A673 (cell line): Measurements from ENCODE around the gene DMXL1. TPM values are rescaled to one million over a fixed set of nuclear protein-coding genes. Genes with fewer than 3 reads are reported as not detected.

Experiments used
- Bru-seq: library from RNA; stranded (reverse); fragments of 400-500 nt; gene quantifications from one replicate; lab custom pipeline; 2021; lab: Mats Ljungman, UMichigan
- BruChase-seq, 2 experiments: library from RNA; stranded (reverse); fragments of 400-500 nt; gene quantifications; one replicate each; lab custom pipeline; 2021; lab: Mats Ljungman, UMichigan
- BruUV-seq: library from RNA; stranded (reverse); fragments of 400-500 nt; replicated peaks from 2 replicates; lab custom pipeline; 2021; lab: Mats Ljungman, UMichigan
- CTCF ChIA-PET: fragments of 300-600 bp; sonication (Branson Sonifier 250); formaldehyde crosslinking; loops from one replicate; lab custom pipeline; 2022; ENCODE audit warnings: antibody characterized with exemption; lab: Charles Lee
- POLR2A ChIA-PET: fragments of 300-600 bp; sonication (Branson Sonifier 250); formaldehyde crosslinking; loops from one replicate; lab custom pipeline; 2022; ENCODE audit warnings: antibody characterized with exemption; ENCODE audit not compliant: low non-redundant PET; lab: Charles Lee
- DNase-seq: peaks from one replicate; pipeline ENCODE4 v3.0.0-alpha.2; 2015; ENCODE audit warnings: low spot score
- H3K27ac ChIP-seq: fragments of 200-600 bp; sonication (generic); 2 replicates; pipeline ENCODE4 v1.5.1; 2016; ENCODE audit warnings: mixed run types, low read depth, mild to moderate bottlenecking, mixed read lengths, antibody characterized with exemption, low read length; ENCODE audit not compliant: poor library complexity, severe bottlenecking
- H3K27me3 ChIP-seq: fragments of 200-600 bp; sonication (generic); replicated peaks from 2 replicates; pipeline ENCODE4 v1.6.1; 2017; ENCODE audit warnings: mixed run types, low read depth, mild to moderate bottlenecking, mixed read lengths, antibody characterized with exemption, low read length; ENCODE audit not compliant: insufficient read depth, poor library complexity
- H3K36me3 ChIP-seq: fragments of 200-600 bp; sonication (generic); 2 replicates; pipeline ENCODE4 v1.6.1; 2016; ENCODE audit warnings: mixed run types, mild to moderate bottlenecking, mixed read lengths, antibody characterized with exemption, low read length; ENCODE audit not compliant: insufficient read depth, poor library complexity, severe bottlenecking
- H3K4me1 ChIP-seq: fragments of 200-600 bp; sonication (generic); 2 replicates; pipeline ENCODE4 v1.6.1; 2017; ENCODE audit warnings: mixed run types, mild to moderate bottlenecking, mixed read lengths, antibody characterized with exemption, low read length; ENCODE audit not compliant: insufficient read depth, poor library complexity, severe bottlenecking
- H3K4me3 ChIP-seq: fragments of 200-600 bp; sonication (generic); 2 replicates; pipeline ENCODE4 v1.5.1; 2016; ENCODE audit warnings: low read depth, mixed run types, mild to moderate bottlenecking, mixed read lengths, low read length; ENCODE audit not compliant: poor library complexity, severe bottlenecking
- H3K9me3 ChIP-seq: fragments of 200-600 bp; sonication (generic); 2 replicates; pipeline ENCODE4 v1.6.1; 2016; ENCODE audit warnings: mixed run types, low read depth, mild to moderate bottlenecking, mixed read lengths, antibody characterized with exemption, low read length; ENCODE audit not compliant: poor library complexity, severe bottlenecking
- EZH2 ChIP-seq: fragments of 200-600 bp; sonication (generic); IDR thresholded peaks from 2 replicates; pipeline ENCODE4 v1.6.1; 2017; ENCODE audit warnings: borderline replicate concordance, low read depth, mild to moderate bottlenecking, mixed read lengths, antibody characterized with exemption, low read length; ENCODE audit not compliant: poor library complexity, severe bottlenecking
- intact Hi-C: fragments of 100-400 bp; cut with micrococcal nuclease; formaldehyde crosslinking; loops from one replicate; pipeline ENCODE4 v1.10.0; 2022; ENCODE audit not compliant: unreplicated experiment
- long read RNA-seq: library from polyadenylated mRNA; stranded (forward); transcript quantifications from one replicate; pipeline ENCODE4 v2.0.0, GENCODE V29; 2022
- total RNA-seq: library from RNA; stranded (reverse); gene quantifications from 2 replicates; pipeline ENCODE4 v1.2.3, GENCODE V29; 2021
- TF ChIP-seq, protein P1 (sequence below): fragments of 300-800, 200-600 bp; sonication (generic); conservative IDR thresholded peaks from 2 replicates; pipeline ENCODE4 v1.5.1; 2017; ENCODE audit warnings: low read depth, mild to moderate bottlenecking, antibody characterized with exemption, low read length, moderate library complexity, mixed read lengths

Gene DMXL1, protein sequence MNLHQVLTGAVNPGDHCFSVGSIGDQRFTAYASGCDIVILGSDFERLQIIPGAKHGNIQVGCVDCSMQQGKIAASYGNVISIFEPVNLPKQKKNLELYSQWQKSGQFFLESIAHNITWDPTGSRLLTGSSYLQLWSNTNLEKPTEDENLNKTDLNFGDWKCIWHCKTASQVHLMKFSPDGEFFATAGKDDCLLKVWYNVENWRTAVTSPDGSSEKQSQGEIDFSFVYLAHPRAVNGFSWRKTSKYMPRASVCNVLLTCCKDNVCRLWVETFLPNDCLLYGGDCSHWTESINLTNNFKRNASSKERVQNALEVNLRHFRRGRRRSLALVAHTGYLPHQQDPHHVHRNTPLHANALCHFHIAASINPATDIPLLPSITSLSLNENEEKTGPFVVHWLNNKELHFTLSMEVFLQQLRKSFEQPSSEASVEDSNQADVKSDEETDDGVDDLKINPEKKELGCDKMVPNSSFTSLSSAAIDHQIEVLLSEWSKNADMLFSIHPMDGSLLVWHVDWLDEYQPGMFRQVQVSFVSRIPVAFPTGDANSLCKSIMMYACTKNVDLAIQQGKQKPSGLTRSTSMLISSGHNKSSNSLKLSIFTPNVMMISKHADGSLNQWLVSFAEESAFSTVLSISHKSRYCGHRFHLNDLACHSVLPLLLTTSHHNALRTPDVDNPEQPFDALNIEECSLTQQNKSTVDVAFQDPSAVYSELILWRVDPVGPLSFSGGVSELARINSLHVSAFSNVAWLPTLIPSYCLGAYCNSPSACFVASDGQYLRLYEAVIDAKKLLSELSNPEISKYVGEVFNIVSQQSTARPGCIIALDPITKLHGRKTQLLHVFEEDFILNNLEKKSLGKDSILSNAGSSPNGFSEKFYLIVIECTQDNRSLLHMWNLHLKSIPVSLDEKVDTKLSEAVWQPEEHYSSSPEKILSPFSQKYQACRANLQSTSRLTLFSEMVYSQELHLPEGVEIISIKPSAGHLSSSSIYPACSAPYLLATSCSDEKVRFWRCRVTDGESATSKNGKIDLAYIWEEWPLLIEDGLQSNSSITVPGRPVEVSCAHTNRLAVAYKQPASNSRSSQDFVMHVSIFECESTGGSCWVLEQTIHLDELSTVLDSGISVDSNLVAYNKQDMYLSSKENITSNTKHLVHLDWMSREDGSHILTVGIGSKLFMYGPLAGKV (N-terminal part only)
- 28.4 and 30.9 TPM in 2 replicates for total RNA-seq
- Bru-seq, nascent RNA = percentile 79 among the genes with signal in this experiment
- BruChase-seq, experiment 1, labeled RNA remaining after a 2-hour chase = percentile 74 among the genes with signal in this experiment
- BruChase-seq, experiment 2, labeled RNA remaining after a 6-hour chase = percentile 70 among the genes with signal in this experiment
- long read RNA-seq, full-length matches to known transcripts = 1 of 15 reads
- long read RNA-seq, partial matches to known transcripts = 13 of 15 reads
- long read RNA-seq, other reads (novel, unspliced or antisense) = 1 of 15 reads

DNA sequence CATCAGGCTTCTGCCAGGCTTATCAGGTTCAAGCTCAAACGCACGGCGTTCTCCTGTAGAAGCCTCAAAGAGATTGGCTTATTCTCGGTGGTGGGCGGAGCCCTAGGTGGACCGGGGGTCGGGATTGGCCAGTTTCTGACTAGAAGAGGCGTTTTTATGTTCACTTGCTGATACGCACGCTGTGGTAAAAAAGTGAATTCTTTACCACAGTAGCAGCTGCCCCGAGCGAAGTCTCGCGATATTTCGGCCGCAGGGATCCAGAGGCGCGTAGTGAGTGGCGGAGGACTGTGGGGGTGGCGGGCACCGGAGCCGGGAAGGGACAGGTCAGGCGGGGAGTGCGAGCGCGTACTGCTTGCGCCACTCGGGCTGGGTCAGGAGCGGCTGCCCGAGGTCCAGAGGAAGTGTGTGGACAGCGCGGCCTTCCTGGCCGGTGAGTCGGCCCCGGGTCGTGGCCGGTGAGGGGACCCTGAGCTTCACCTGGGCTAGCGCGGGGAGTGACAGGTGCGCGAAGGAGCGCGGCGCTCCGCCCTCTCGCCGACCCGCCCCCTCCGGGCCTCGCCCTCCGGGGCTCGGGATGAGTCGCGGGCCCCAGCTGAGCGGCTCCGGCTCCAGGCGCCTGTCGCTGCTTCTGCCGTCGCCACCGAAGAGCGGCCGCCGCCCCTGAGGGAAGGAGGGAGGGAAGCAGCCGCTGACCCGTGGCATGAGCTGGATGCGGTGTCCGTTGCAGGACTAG is at the start of gene DMXL1:
TSS of gene DMXL1 (plus strand) at position 260 of the 733 bp plus-strand sequence. CDS start 483 bp downstream, outside the sequence.
- H3K27ac ChIP-seq = peak within 1 kb of the TSS; percentile 92
- no peaks in the 10 kb centered on the region for H3K36me3 ChIP-seq
- DNase-seq = peak; percentile 99
- no peak for TF ChIP-seq EZH2
- TF ChIP-seq, protein P1, sequence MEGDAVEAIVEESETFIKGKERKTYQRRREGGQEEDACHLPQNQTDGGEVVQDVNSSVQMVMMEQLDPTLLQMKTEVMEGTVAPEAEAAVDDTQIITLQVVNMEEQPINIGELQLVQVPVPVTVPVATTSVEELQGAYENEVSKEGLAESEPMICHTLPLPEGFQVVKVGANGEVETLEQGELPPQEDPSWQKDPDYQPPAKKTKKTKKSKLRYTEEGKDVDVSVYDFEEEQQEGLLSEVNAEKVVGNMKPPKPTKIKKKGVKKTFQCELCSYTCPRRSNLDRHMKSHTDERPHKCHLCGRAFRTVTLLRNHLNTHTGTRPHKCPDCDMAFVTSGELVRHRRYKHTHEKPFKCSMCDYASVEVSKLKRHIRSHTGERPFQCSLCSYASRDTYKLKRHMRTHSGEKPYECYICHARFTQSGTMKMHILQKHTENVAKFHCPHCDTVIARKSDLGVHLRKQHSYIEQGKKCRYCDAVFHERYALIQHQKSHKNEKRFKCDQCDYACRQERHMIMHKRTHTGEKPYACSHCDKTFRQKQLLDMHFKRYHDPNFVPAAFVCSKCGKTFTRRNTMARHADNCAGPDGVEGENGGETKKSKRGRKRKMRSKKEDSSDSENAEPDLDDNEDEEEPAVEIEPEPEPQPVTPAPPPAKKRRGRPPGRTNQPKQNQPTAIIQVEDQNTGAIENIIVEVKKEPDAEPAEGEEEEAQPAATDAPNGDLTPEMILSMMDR = no peak
- intact Hi-C loops = loop anchor here (5.0 kb wide), 1 partner anchor 196 kb away; no protein-coding TSS in a partner anchor
- no TSS peak for BruUV-seq
- H3K27me3 ChIP-seq = no peaks in the 10 kb centered on the region
- peak within 1 kb of the TSS; percentile 97 for H3K4me3 ChIP-seq
- H3K4me1 ChIP-seq = peaks cover 5% of the 10 kb centered on the region
- POLR2A ChIA-PET = interaction anchor here (0.6 to 0.7 kb wide), 2 partner anchors 184 to 342 kb away, joined by 3 to 5 read pairs; no protein-coding TSS in a partner anchor
- CTCF ChIA-PET = interaction anchor here (0.5 to 0.6 kb wide), 2 partner anchors 53 to 364 kb away, joined by 3 to 6 read pairs; no protein-coding TSS in a partner anchor
- H3K9me3 ChIP-seq = no peaks in the 10 kb centered on the region

DNA sequence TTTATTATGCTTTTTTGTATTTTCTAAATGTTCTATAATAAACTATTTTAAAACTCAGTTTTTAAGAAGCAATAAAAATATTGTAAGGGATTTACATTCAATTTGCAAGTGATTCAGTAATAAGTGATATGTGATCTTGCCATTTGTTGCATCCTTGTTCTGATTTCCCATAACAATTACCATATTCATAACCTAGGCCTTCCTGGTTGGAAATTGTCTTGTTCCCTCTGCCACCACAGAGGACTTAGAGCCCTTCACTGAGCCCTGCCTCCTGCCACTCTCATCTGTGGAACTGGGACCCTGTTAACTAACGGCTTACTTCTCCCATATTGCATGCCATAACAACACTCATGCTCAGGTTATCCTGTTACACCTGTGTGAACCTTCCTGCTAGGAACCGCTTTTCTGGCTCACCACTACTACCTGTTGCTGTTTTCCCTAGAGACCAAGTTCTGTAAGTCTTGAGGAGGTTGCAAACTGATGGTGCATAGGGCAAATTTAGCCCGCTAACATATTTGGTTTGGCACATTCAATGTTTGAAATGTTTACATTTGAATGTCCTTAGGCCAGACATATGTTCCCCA is 49.6 kb upstream of the DMXL1 start:
- Histone ChIP-seq H3K27me3 (no peaks in the 10 kb centered on the region), H3K9me3 (no peaks in the 10 kb centered on the region), H3K27ac (no peak overlapping the region), H3K4me3 (no peak overlapping the region), H3K4me1 (no peaks in the 10 kb centered on the region), H3K36me3 (no peaks in the 10 kb centered on the region)
- no TSS peak for BruUV-seq
- no peak for DNase-seq
- intact Hi-C loops = loop anchor here (10.0 kb wide), 1 partner anchor 234 kb away; no protein-coding TSS in a partner anchor
- ChIA-PET CTCF (interaction anchor here (0.6 to 1.6 kb wide), 4 partner anchors 216 to 414 kb away, joined by 3 to 8 read pairs (median 4); no protein-coding TSS in a partner anchor), POLR2A (no interaction called here)
- TF ChIP-seq EZH2 = no peak
- TF ChIP-seq, protein P1 = no peak
